Esophagus squamous epithelium (tissue), 5 donors: ENCODE data around the gene ACP5. TPM values are rescaled to one million over a fixed set of nuclear protein-coding genes. Genes with fewer than 3 reads are reported as not detected.

Experiments used
- DNase-seq: peaks from one replicate; lab custom pipeline; 2025; lab: John Stamatoyannopoulos, UW
- H3K27ac ChIP-seq, 4 donors: fragments of 200-600 bp; sonication (generic); one replicate each; pipeline ENCODE4 v1.5.1; 2016 to 2019; ENCODE audit warnings: mild to moderate bottlenecking in 1 of 4
- H3K27me3 ChIP-seq, 4 donors: fragments of 200-600 bp; sonication (generic); 1 replicate in 3 of 4; 2 replicates in 1 of 4; pipeline versions ENCODE4 v1.5.1 to v1.6.0; 2017 to 2021; ENCODE audit warnings: antibody characterized with exemption in 1 of 4
- H3K36me3 ChIP-seq, 3 donors: fragments of 200-600 bp; sonication (generic); one replicate each; pipeline ENCODE4 v1.5.1; 2016 to 2019
- H3K4me1 ChIP-seq, 3 donors: fragments of 200-600 bp; sonication (generic); one replicate each; pipeline ENCODE4 v1.5.1; 2017 to 2019
- H3K4me3 ChIP-seq, 4 donors: fragments of 200-600 bp; sonication (generic); 1 replicate in 3 of 4; 2 replicates in 1 of 4; pipeline ENCODE4 v1.5.1; 2016 to 2019; ENCODE audit warnings: mild to moderate bottlenecking in 2 of 4, moderate library complexity in 1 of 4
- H3K9me3 ChIP-seq, 3 donors: fragments of 200-600 bp; sonication (generic); one replicate each; pipeline ENCODE4 v1.5.1; 2016 to 2019
- CTCF ChIP-seq, 6 experiments: fragments of 450-650 bp in 4 of 6; fragments of 200-600 bp in 2 of 6; sonication (generic) in 2 of 6; IDR thresholded peaks; one replicate each; pipeline ENCODE4 v1.5.1; 2016 to 2019; ENCODE audit warnings: antibody characterized with exemption in 6 of 6, mild to moderate bottlenecking in 4 of 6, moderate library complexity in 4 of 6
- POLR2A ChIP-seq, 4 donors: fragments of 450-650 bp; IDR thresholded peaks; one replicate each; pipeline ENCODE4 v1.6.1; 2017; ENCODE audit warnings: antibody characterized with exemption in 4 of 4, mild to moderate bottlenecking in 4 of 4, moderate library complexity in 3 of 4
- WGBS, 2 donors: methylation state at CpG; one replicate each; pipeline ENCODE4 v1.1.5; 2018; 5-methylcytosine and 5-hydroxymethylcytosine counted together
- intact Hi-C: fragments of 100-400 bp; cut with DNase I; formaldehyde crosslinking; loops from one replicate; pipeline ENCODE4 v1.15.0; 2022
- total RNA-seq, 4 donors: library from RNA; depleted of rRNA; stranded (reverse); fragments of >200 nt; gene quantifications; one replicate each; pipeline ENCODE4 v1.1.0, GENCODE V29; 2016
- donor health status: DM: yes; HTN: yes; CAD: no.

Gene ACP5
- total RNA-seq, 4 donors from 2014 or later: 12.2 to 61.9 (median 33.0) TPM

- intact Hi-C loops: no loop called here
- WGBS, 2 donors: 19 to 50% methylated on average over 6 to 8 of the region's 21 CpGs
Measured at GRCh38 chr19:11538232-11539036, 39.0 kb downstream of the ACP5 start, which contains the start of gene CNN1. Gene CNN1, plus strand, starts transcription at chr19:11538851. Its CDS starts 77 bp downstream, at chr19:11538928.

GRCh38 chr19:11535792-11536595 is 41.5 kb downstream of the ACP5 start:
- WGBS, 2 donors: 18 to 25% methylated on average over 27 to 33 of the region's 54 CpGs
- peak; percentile 45 for DNase-seq
- Histone ChIP-seq H3K27ac (peak overlapping the region; percentile 65 to 92 (median 88)), H3K36me3 (no peaks in the 10 kb centered on the region), H3K4me3 (peak overlapping the region in 3 of 4 donors; percentile 33 to 65 (median 42)), H3K9me3 (no peaks in the 10 kb centered on the region), H3K27me3 (peaks cover 0 to 25% (median 2%) of the 10 kb centered on the region in 4 donors), H3K4me1 (peaks cover 5 to 39% (median 18%) of the 10 kb centered on the region in 3 donors)
- peak in 2 of 4 donors; percentile 52 to 71 for TF ChIP-seq POLR2A (IDR thresholded peaks at IDR 0.05)
- peak; percentile 87 to 94 (median 91) for TF ChIP-seq CTCF (IDR thresholded peaks at IDR 0.05)
- intact Hi-C loops: no loop called here

More at GRCh38 chr19:11538232-11539036, 39.0 kb downstream of the ACP5 start, which contains the start of gene CNN1:
- H3K27ac ChIP-seq: peak within 1 kb of the TSS; percentile 72 to 92 (median 88)
- peaks cover 0 to 27% (median 2%) of the 10 kb centered on the region in 4 donors for H3K27me3 ChIP-seq
- TF ChIP-seq POLR2A (IDR thresholded peaks at IDR 0.05): peak in 2 of 4 donors; percentile 63 to 88
- no peak for TF ChIP-seq CTCF (IDR thresholded peaks at IDR 0.05)
- no peaks in the 10 kb centered on the region for H3K36me3 ChIP-seq
- H3K9me3 ChIP-seq: no peaks in the 10 kb centered on the region
- no peak for DNase-seq
- peaks cover 5 to 39% (median 18%) of the 10 kb centered on the region in 3 donors for H3K4me1 ChIP-seq
- H3K4me3 ChIP-seq: peak within 1 kb of the TSS; percentile 21 to 62 (median 46)

GRCh38 chr19:11534948-11535347 is 42.5 kb downstream of the ACP5 start:
- DNase-seq: no peak
- Histone ChIP-seq H3K4me1 (peaks cover 5 to 45% (median 18%) of the 10 kb centered on the region in 3 donors), H3K27ac (peak overlapping the region; percentile 65 to 92 (median 88)), H3K27me3 (peaks cover 0 to 15% (median 2%) of the 10 kb centered on the region in 4 donors), H3K36me3 (no peaks in the 10 kb centered on the region), H3K9me3 (no peaks in the 10 kb centered on the region), H3K4me3 (no peak overlapping the region)
- intact Hi-C loops: no loop called here
- 52% methylated on average over 5 of the region's 5 CpGs for WGBS, 2 donors
- no peak for TF ChIP-seq CTCF (IDR thresholded peaks at IDR 0.05)
- no peak for TF ChIP-seq POLR2A (IDR thresholded peaks at IDR 0.05)

DNA sequence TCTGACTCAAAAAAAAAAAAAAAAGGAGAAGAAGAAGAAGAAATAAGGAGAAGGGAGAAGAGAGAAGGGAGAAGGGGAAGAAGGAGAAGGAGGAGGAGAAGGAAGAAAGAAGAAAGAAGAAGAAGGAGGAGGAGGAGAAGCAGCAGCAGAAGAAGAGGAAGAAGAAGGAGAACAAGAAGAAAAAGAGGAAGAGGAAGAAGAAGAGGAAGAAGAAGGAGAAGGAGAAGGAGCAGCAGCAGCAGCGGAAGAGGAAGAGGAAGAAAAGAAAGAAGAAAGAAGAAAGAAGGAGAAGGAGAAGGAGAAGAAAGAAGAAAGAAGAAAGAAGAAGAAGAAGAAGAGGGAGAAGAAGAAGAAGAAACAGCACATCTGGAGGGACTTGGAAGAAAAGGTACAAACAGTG is 42.9 kb downstream of the ACP5 start:
- no peak overlapping the region for H3K4me3 ChIP-seq
- no peak for DNase-seq
- no peaks in the 10 kb centered on the region for H3K36me3 ChIP-seq
- no peaks in the 10 kb centered on the region for H3K9me3 ChIP-seq
- intact Hi-C loops: no loop called here
- 43 to 72% methylated on average over 1 of the region's 1 CpG for WGBS, 2 donors
- peaks cover 2 to 43% (median 16%) of the 10 kb centered on the region in 3 donors for H3K4me1 ChIP-seq
- H3K27me3 ChIP-seq: peaks cover 0 to 11% (median 0%) of the 10 kb centered on the region in 4 donors
- TF ChIP-seq POLR2A (IDR thresholded peaks at IDR 0.05): no peak
- TF ChIP-seq CTCF (IDR thresholded peaks at IDR 0.05): no peak
- H3K27ac ChIP-seq: peak overlapping the region in 3 of 4 donors; percentile 65 to 89 (median 86)
